Astrocyte (in vitro differentiated cells and primary cell): Measurements from ENCODE around the gene DLX1. TPM values are rescaled to one million over a fixed set of nuclear protein-coding genes. Genes with fewer than 3 reads are reported as not detected.

ENCODE experiments used
- DNase-seq: peaks from one replicate; pipeline ENCODE4 v3.0.0-alpha.2; 2010; ENCODE audit warnings: low read depth
- FAIRE-seq: peaks from 2 replicates; lab custom pipeline; 2011; peaks lifted over from hg19 to GRCh38; lab: Jason Lieb, UNC
- H2AFZ ChIP-seq: 2 replicates; pipeline ENCODE4 v1.6.0; 2012; ENCODE audit warnings: low read depth, low read length, inconsistent platforms
- H3K27ac ChIP-seq: 2 replicates; pipeline ENCODE4 v1.5.1; 2011; ENCODE audit warnings: low read depth, low read length, inconsistent platforms
- H3K27me3 ChIP-seq: 2 replicates; pipeline ENCODE4 v1.6.0; 2011; ENCODE audit warnings: low read length, inconsistent platforms; ENCODE audit not compliant: insufficient read depth
- H3K36me3 ChIP-seq: 2 replicates; pipeline ENCODE4 v1.5.1; 2011; ENCODE audit warnings: low read length, inconsistent platforms; ENCODE audit not compliant: insufficient read depth
- H3K4me1 ChIP-seq: 2 replicates; pipeline ENCODE4 v1.5.1; 2011; ENCODE audit warnings: low read length, inconsistent platforms; ENCODE audit not compliant: insufficient read depth
- H3K4me2 ChIP-seq: 2 replicates; pipeline ENCODE4 v1.6.0; 2012; ENCODE audit warnings: low read length, inconsistent platforms
- H3K4me3 ChIP-seq: 2 replicates; pipeline ENCODE4 v1.5.1; 2011; ENCODE audit warnings: low read depth, mild to moderate bottlenecking, low read length, inconsistent platforms; ENCODE audit not compliant: insufficient read depth
- H3K79me2 ChIP-seq: 2 replicates; pipeline ENCODE4 v1.6.0; 2012; ENCODE audit warnings: mild to moderate bottlenecking, low read length, inconsistent platforms; ENCODE audit not compliant: insufficient read depth
- H3K9ac ChIP-seq: 2 replicates; pipeline ENCODE4 v1.6.0; 2012; ENCODE audit warnings: mild to moderate bottlenecking, low read length, inconsistent platforms
- H3K9me3 ChIP-seq: 2 replicates; pipeline ENCODE4 v1.5.1; 2012; ENCODE audit warnings: low read depth, mild to moderate bottlenecking, low read length, inconsistent platforms; ENCODE audit not compliant: insufficient read depth
- H4K20me1 ChIP-seq: 2 replicates; pipeline ENCODE4 v1.6.0; 2012; ENCODE audit warnings: low read length, inconsistent platforms; ENCODE audit not compliant: insufficient read depth
- H3K27ac Mint-ChIP-seq: one replicate; pipeline ENCODE4 v1.8.0; 2021; ENCODE audit warnings: mild to moderate bottlenecking, mixed read lengths; ENCODE audit not compliant: unreplicated experiment
- H3K27me3 Mint-ChIP-seq: one replicate; pipeline ENCODE4 v1.8.0; 2021; ENCODE audit warnings: low read depth, mixed read lengths; ENCODE audit not compliant: unreplicated experiment
- H3K36me3 Mint-ChIP-seq: one replicate; pipeline ENCODE4 v1.8.0; 2021; ENCODE audit warnings: low read depth, mixed read lengths; ENCODE audit not compliant: unreplicated experiment
- H3K4me1 Mint-ChIP-seq: one replicate; pipeline ENCODE4 v1.8.0; 2021; ENCODE audit warnings: low read depth, mixed read lengths; ENCODE audit not compliant: unreplicated experiment
- H3K4me3 Mint-ChIP-seq: one replicate; pipeline ENCODE4 v1.8.0; 2021; ENCODE audit warnings: mild to moderate bottlenecking, moderate library complexity, mixed read lengths; ENCODE audit not compliant: unreplicated experiment
- H3K9me3 Mint-ChIP-seq: one replicate; pipeline ENCODE4 v1.8.0; 2021; ENCODE audit warnings: mild to moderate bottlenecking, mixed read lengths; ENCODE audit not compliant: unreplicated experiment
- EZH2 ChIP-seq: IDR thresholded peaks from 2 replicates; pipeline ENCODE4 v1.6.1; 2012; ENCODE audit warnings: mild to moderate bottlenecking, low read length, inconsistent platforms; ENCODE audit not compliant: insufficient read depth
- total RNA-seq: library from RNA; stranded (reverse); gene quantifications from 2 replicates; pipeline ENCODE4 v1.2.1, GENCODE V29; 2021
- TF ChIP-seq, protein P1 (sequence below): IDR thresholded peaks from 2 replicates; pipeline ENCODE4 v1.5.1; 2011; ENCODE audit warnings: low read depth, mild to moderate bottlenecking, inconsistent platforms, low read length, moderate library complexity; ENCODE audit not compliant: insufficient read depth

Gene DLX1
- total RNA-seq, 1 donor from 2014 or later = 0.27 TPM

DNA sequence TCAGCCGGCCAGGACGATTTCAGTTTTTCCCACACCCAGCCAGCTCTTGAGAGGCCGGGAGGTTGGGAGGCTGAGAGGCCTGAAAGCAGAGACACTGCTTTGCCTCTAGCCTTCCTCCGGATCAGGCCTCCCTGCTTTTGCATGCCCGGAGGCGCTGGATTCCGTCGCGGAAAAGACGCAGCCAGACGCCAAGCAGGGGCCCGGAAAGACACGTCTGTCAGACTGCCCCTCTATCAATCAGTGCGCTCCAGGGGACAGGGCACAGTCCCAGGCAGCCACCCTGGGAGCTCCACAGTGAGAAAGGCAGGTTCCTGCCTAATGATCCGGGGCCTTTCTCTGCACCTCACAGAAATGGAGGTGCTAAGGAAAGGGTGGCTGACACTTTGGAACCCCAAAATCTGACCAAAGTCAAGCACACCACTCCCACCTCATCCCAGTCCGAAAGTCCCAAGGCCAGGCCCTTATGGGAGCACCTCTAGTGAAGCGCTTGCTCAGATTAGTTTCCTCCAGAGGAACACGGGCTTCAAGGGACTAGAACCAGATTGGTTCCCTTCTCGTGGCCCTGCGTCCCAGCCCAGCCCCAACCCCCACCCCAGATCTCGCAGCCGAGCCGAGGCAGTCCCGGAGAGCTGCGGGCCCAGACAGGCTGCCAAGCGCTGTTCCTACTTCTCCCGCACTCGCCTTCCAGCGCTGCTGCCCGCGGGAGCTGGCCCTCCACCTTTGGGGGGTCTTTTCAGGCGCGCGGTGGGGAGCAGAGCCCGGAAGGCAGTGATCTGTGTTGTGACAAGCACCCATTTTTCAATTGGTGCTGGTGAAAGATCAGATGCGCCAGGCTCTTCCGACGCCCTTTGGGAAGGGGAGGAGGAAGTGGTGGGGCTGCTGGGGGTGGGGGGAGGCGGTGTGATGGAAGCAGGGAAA, 5.0 kb downstream of the DLX1 start:
- Histone ChIP-seq H2AFZ (no peak overlapping the region), H3K36me3 (no peaks in the 10 kb centered on the region), H3K27ac (no peak overlapping the region), H3K9ac (no peak overlapping the region), H4K20me1 (peaks cover 30% of the 10 kb centered on the region), H3K9me3 (peaks cover 6% of the 10 kb centered on the region), H3K4me1 (peaks cover 4% of the 10 kb centered on the region), H3K4me3 (no peak overlapping the region), H3K79me2 (no peaks in the 10 kb centered on the region), H3K4me2 (no peak overlapping the region), H3K27me3 (peaks cover 96% of the 10 kb centered on the region)
- no peak for DNase-seq
- no peak for FAIRE-seq
- peaks cover 6% of the 10 kb centered on the region for H3K4me1 Mint-ChIP-seq
- TF ChIP-seq, protein P1, sequence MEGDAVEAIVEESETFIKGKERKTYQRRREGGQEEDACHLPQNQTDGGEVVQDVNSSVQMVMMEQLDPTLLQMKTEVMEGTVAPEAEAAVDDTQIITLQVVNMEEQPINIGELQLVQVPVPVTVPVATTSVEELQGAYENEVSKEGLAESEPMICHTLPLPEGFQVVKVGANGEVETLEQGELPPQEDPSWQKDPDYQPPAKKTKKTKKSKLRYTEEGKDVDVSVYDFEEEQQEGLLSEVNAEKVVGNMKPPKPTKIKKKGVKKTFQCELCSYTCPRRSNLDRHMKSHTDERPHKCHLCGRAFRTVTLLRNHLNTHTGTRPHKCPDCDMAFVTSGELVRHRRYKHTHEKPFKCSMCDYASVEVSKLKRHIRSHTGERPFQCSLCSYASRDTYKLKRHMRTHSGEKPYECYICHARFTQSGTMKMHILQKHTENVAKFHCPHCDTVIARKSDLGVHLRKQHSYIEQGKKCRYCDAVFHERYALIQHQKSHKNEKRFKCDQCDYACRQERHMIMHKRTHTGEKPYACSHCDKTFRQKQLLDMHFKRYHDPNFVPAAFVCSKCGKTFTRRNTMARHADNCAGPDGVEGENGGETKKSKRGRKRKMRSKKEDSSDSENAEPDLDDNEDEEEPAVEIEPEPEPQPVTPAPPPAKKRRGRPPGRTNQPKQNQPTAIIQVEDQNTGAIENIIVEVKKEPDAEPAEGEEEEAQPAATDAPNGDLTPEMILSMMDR = no peak
- peak; percentile 90 for TF ChIP-seq EZH2
- H3K4me3 Mint-ChIP-seq = no peak overlapping the region
- H3K9me3 Mint-ChIP-seq = peaks cover 19% of the 10 kb centered on the region
- peaks cover 83% of the 10 kb centered on the region for H3K27me3 Mint-ChIP-seq
- H3K27ac Mint-ChIP-seq = no peak overlapping the region
- peaks cover 2% of the 10 kb centered on the region for H3K36me3 Mint-ChIP-seq

DNA sequence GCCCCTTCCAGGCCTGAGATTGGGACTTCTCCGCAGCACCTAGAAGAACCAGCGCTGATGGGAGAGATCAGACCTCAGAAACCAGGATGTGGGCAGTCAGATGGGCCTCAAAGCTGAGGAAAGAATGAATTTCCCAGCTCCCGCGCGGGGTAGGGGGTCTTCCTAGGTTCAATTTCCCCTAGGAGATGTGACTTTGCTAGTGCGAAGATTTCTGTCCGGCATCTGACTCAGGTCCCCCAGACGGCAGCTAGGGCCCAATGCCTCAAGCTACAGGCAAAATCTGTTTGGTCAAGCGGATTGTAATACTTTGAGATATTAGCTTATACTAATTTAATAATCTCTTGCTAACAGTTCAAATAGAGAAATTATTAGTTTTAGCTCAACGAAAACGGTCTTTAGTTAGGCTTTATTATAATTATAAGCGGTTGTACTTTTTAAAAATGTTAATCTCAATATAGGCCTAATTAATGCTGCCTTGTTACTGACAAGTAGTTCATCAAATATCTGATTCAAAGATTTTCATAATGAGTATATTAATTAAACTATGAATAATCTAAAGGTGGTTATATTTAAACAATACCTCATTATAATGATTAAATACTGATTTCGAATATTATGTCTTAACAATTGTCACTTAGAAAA, 5.8 kb downstream of the DLX1 start:
- FAIRE-seq (no peak), DNase-seq (no peak)
- Histone ChIP-seq H3K27ac (no peak overlapping the region), H4K20me1 (peaks cover 30% of the 10 kb centered on the region), H3K9me3 (peaks cover 6% of the 10 kb centered on the region), H3K36me3 (no peaks in the 10 kb centered on the region), H3K9ac (no peak overlapping the region), H3K27me3 (peaks cover 88% of the 10 kb centered on the region), H3K79me2 (no peaks in the 10 kb centered on the region), H3K4me2 (no peak overlapping the region), H3K4me1 (peaks cover 10% of the 10 kb centered on the region), H3K4me3 (no peak overlapping the region), H2AFZ (no peak overlapping the region)
- TF ChIP-seq EZH2 = no peak
- TF ChIP-seq, protein P1 = no peak
- peaks cover 77% of the 10 kb centered on the region for H3K27me3 Mint-ChIP-seq
- no peak overlapping the region for H3K4me3 Mint-ChIP-seq
- peaks cover 7% of the 10 kb centered on the region for H3K4me1 Mint-ChIP-seq
- peaks cover 19% of the 10 kb centered on the region for H3K9me3 Mint-ChIP-seq
- H3K36me3 Mint-ChIP-seq = peaks cover 2% of the 10 kb centered on the region
- H3K27ac Mint-ChIP-seq = no peak overlapping the region
